GM19238 (cell line): ENCODE measurements around the gene GCKR.
A peak's percentile ranks its signal among the peaks of the same experiment; 100 is the strongest.

ENCODE experiments used
- DNase-seq: peaks from one replicate; pipeline ENCODE4 v3.0.0; 2011; ENCODE audit warnings: low spot score; ENCODE audit not compliant: insufficient read length

The GCKR gene, protein sequence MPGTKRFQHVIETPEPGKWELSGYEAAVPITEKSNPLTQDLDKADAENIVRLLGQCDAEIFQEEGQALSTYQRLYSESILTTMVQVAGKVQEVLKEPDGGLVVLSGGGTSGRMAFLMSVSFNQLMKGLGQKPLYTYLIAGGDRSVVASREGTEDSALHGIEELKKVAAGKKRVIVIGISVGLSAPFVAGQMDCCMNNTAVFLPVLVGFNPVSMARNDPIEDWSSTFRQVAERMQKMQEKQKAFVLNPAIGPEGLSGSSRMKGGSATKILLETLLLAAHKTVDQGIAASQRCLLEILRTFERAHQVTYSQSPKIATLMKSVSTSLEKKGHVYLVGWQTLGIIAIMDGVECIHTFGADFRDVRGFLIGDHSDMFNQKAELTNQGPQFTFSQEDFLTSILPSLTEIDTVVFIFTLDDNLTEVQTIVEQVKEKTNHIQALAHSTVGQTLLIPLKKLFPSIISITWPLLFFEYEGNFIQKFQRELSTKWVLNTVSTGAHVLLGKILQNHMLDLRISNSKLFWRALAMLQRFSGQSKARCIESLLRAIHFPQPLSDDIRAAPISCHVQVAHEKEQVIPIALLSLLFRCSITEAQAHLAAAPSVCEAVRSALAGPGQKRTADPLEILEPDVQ

DNA sequence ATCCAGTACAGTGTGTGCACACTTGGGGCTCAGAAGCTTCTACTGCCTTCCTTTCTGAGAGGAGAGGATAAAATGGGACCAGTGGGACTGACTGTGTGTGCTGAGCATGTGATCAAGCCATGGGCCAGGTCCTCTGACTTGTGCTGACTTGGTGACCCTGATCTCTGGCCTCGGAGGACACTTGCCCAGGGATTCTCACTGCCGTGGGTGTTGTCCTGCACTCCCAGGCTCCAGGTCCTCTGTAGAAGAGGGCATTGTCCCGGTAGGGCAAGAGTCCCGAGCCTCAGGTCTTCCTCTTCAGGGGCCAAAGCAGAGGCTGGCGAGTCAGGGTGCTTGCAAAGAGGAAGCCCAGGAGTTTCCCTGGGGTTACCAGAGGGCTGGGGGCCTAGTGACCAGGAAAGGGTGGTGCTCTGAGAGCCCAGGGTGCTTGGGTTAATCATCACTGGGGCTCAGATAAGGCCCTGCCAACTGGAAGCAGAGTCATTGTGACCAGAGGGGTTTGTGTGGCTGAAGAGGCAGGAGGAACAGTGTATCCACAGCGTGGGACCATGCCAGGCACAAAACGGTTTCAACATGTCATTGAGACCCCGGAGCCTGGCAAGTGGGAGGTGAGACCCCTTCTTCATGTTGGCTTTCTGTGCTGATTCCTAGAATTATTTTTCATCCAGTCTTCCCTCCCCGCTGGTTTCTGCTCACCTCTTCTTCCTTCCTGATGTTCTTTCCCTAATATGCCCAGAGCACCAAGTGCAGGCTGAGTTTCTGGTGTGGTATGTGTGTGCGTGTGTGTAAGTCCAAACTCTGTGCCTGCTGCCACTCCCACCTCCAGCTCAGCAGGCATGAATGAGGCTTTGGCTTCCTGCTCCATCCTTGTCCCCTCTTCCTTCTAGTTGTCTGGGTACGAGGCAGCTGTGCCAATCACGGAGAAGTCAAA, at the start of gene GCKR:
TSS of gene GCKR (plus strand) at position 483 of the 931 bp plus-strand sequence. CDS start at position 549, 66 bp downstream.
- no peak for DNase-seq

DNA sequence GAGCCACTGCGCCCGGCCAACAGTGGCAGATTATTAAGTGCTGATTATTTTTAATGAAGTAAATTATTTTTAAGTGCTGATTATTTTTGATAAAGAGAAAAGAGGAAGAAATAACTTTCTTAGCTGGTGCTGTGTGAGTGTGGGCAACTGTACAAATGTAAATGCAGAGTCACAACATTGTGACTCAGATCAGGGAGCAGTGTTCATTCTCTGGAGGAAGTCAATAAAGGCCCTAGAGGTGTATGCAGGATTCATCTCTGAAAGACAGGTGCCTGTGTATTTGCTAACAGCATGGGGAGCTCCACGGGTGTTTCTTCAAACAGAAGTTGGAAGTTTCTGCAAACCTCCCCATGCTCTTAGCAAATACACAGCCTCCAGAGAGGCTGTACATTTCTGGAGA, 48.3 kb upstream of the GCKR start:
- no peak for DNase-seq

DNA sequence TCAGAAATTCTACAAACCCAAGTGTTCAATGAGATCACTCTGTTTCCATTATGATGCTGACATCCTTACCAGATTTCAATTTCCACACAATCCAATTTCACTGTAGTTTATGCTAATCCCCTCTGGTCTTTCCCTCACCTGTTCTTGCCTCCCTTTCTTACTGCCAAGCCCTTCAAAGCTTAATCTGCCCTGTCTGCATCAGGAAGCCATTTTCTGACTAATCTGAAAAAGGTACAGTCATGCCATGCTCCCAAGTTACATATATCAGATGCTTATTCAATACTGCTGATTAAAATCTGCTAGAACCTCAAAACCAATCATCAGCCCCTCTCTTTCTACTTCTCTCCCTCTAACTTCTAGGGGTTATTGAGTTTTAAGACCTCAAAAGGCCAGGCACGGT, 45.5 kb upstream of the GCKR start:
- DNase-seq, result no peak

DNA sequence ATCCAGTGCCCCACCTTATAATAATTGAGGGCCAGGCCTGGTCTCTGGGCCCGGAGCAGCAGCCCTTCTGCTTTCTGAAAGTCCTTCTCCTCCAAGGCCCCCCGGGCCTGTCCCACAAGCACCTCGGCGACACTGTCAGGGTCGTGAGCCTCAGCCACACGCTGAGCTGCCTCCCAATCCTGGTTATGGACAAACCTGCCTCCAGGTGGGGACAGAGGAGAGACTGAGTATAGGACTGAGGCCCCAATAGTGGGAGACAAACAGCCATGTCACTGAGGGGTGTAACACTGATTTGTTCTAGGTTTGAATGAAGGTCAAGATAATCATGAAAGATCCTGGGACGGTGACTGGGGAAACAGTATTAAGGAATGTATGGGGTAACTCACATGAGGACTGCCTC, 42.7 kb upstream of the GCKR start:
- DNase-seq, result no peak

DNA sequence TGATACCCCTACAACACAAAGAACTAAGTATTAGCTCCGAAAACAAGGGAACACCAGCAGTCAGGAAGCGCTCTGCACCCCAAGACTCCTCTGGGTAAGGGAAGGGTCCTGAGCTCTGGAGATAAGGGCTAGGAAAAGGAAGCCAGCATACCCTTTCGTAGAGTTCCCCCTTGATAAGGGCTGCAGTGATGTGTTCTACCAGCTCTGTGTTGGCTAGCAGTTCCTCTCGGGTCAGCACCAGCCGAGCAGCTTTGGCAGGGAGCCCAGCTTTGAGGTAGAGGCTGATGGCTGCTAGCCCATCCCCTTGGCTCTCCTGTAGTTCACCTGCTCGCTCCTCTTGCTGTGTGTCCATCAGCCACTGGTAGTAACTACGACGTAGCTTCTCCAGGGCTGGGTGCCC, 35.5 kb upstream of the GCKR start:
- DNase-seq, result no peak

DNA sequence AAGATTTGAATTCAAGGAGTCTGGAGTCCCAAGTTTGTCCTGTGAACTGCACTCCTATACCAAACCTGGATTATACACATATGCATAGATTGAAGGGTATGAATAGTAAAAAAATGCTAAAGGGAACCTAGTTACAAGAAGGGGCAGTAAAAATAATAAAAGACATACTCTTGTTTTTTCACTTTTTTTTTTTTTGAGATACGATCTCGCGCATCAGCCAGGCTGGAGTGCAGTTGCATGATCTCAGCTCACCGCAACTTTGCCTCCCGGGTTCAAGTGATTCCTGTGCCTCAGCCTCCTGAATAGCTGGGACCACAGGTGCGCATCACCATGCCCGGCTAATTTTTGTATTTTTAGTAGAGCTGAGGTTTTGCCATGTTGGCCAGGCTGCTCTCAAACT, 32.2 kb upstream of the GCKR start:
- no peak for DNase-seq

DNA sequence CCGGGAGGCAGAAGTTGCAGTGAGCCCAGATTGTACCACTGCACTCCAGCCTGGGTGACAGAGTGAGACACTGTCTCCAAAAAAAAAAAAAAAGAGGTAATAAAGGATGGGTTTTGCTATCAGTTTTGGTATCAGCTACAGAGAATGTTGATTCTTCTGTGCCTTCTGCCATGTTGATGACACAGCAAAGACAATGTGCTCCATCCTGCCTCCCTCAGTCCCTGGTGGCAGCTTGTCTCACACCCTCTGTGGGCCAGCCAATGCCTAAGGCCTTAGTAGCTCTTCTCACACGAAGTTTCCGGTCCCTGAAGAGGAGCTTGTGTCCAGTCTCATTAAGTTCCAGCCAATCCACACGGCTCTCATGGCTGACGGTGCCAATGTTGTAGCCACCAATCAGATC, 24.7 kb upstream of the GCKR start:
- DNase-seq, result no peak

DNA sequence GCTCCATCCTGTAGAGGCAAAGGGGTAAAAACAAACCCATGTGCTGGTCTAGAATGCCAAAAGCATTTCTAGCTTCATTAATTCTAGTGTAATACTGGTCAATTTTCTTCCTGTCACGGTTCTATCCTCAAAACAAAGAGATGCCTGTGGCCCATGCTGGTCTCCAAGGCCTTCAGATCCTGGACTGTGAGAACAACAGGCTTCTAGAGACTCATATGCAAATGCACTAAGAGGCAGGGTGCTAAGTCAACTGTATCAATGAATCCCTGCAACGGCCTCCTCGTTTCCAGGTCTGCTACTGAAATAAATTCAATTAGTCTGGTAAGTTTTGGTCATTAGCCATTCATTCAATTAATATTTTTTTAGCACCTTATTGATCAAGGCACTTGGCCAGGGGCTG, 11.1 kb upstream of the GCKR start:
- DNase-seq, result no peak

DNA sequence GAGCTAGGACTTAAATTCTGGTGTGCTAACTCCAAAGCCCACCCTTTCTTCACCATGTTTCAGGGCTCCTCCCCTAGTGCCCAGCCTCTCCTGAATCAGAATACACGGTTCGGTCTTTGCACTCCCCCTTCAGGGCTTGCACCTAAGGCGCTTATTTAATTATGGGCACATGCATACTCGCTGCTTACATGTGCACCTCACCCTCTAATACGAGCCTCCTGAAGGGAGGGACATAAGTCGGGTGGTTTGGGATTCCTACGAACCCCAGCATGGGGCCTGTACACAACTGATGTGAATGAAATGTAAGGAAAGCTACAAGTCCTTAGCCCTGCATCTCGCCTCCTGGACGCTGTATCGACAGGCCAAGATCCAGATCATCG, 7.5 kb upstream of the GCKR start:
- no peak for DNase-seq

DNA sequence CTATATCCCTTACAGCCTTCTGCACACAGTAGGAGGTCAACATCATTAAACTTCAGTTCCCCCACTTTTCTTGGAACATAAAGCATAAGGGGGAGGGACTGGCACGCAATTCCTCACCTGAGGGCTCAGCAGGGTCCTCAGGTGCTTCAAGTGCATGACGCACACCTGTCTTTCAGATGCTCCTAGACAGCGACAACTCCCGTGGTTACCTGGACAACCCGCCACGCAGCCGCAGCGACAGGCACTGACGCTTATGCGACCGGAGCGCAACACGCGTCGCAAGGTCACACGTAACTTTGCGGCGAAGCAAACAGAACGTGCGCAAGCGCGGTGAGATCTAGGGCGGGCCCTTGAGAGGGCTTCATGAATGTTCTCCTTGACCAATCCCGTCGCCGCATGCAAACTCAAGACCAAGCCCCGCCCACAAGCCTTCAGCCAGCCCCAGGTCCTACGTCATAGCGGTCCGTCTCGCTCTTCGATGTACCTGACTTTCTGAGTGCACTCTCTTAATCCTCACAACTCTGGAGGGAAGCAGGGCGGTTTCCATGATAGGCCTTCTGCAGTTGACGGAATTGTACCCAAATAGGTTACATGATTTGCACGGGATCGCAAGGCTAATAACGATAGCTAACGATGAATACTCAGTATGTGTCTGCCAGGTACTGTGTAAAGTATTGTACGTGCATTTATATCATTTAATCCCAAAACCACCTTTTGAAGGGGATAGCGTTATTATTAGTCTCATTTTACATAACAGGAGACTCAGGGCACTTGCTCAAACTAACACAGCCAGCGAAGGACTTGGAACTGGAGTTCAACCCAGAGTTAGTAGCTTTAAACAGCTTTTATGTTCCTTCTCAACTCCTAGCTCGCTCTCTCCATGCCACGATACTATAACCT, 6.9 kb upstream of the GCKR start, which contains the start of gene IFT172:
TSS of gene IFT172 (minus strand) at position 246 of the 900 bp plus-strand sequence. CDS start at position 156, 90 bp downstream.
- DNase-seq, result peak; percentile 91

DNA sequence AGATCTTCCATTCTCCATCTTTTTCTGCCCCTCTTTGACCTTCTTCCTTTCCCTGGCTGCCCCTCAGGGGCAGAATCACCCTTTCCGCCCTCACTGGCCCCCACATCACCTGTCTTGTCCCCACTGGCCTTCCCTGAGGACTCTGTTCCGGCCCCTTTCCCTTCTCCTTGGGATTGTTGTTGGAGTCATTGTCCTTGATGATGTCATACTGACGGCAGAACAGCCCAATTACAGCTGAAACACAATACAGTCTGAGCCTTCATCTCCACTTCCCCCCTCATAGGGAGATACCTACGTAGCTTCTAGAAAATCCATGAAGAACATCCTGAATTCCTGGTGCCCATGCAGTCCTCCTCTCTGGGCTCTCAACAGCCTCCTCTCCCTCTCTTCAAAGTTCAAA, 4.1 kb upstream of the GCKR start:
- no peak for DNase-seq

DNA sequence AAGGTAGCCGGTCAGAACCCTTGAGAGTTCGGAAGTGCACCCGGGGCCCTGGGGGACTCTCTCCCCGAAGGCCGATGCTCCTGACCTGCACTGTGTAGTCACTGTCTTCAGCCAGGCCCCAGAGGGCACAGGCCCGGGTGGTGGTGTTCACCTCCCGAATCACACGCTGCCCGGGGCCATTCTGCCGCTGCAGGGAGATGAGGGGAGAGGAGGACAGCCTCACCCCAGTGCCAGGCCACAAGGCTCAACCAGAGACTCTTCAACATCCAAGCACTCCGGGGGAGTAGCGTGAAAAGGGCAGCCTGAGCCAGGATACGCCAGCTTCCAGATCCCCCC, 2.7 kb upstream of the GCKR start:
- DNase-seq, result no peak

DNA sequence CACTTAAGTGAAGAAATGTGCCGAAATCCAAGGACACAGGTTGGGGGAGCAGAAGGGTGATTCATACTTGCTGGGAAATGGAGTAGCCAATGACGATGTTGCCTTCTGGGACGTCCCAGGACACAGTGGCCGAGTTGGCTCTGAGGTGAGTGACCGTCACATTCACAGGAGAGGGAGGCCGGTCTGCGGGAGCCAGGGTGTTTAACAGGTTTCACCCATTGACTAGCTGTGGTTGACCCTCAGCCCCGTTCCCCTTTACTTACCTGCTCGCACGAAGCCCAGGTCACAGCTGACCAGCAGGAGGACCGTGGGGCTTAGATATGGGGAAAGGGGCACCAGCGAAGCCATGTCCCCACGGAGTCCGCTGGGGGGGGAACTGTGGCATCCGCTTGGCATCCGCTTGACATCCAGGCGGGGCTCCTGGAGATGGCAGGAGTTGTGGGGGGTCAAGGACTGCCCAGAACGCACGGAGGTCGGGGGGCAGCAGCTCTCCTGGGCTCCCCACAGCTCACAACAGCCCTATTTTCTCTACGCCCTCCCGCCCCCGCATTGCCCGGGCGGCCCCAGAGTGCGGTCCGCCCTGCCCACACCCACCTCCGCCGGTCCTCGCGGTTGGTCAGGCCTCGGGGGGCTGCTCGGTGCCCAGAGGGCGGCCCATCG, 2.2 kb upstream of the GCKR start:
- DNase-seq, result no peak

DNA sequence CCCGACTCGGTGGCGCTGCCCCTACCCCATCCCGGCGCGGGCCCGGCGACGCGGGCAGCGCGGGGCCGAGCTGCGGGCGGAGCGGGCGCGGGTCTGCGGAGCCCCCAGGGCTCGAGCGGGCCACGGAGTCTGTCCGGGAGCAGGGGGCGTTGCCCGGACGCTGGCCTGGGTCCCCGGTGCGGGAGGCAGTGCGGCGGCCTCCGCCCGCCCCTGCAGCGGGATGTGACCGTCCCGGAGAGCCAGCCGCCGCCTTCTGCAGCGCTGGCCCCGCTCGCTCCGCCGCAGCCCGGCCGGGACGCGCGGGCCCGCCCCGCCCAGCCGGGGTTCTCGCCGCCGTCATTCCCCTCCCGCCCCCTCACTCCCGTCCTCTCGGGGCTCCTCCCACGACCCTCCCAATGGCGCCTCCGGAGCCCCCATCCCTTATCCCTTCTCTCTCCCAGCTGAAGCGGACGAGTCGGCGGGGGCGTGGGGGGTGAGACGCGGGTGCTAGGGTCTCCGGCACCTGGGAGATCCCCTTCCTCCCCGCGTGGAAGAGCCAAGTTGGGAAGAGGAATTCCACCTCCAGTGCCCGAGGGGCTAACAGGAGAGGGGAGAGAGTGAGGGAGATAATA, 1.6 kb upstream of the GCKR start, which contains the start of gene FNDC4:
TSS of gene FNDC4 (minus strand) at position 257 of the 611 bp plus-strand sequence. CDS start 521 bp downstream, outside the sequence.
- no peak for DNase-seq

DNA sequence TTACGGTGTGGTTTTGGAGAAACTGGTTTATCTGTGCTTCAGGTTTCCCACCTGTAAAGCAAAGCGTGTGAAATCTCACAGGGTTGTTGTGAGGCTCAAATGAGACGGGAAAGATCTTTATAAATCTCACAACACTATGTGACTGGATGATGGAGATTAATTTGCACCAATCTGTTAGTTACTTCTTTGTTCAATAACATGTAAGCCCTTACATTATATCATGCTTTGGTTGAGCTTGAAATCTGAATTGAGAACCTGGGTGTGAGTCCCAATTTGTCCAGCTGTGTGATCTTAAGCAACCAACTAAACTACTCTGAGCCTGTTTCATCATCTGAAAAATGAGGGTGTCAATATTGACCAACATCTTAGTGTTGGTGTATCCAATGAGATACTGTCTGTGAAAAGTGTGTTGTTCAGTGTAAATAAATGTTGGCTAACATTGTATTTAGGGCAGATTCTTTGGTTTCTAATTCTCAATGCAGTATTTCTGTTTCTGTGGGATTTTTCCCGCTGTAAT, 741 bp upstream of the GCKR start:
- no peak for DNase-seq

DNA sequence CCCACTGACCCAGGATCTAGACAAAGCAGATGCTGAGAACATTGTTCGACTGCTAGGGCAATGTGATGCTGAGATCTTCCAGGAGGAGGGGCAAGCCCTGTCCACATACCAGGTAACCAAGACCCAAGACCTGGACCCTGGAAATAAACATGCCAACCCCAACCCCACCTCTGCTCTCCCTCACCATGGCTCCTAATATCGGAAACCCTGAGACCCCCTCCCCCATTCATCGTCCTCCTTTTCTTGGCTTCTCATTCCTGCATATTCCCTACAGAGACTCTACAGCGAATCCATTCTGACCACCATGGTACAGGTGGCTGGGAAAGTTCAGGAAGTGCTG, 619 bp downstream of the GCKR start:
- DNase-seq, result no peak

DNA sequence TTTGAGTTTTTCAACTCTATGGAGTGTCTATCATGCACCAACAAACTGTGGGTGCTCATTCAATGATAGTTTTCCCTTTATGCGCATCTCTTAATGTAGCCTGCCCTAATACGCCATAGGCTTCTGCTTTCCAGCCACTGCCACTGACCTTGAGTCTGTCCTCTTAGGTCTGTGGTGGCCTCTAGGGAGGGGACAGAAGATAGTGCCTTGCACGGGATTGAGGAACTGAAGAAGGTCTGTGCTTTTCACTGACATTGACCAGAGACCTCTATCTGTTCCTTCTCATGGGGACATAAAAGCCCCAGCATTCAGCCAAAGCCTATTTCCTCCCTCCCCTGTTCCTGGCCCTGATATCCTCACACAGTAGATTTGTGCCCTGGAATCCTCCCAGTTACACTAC, 2.3 kb downstream of the GCKR start:
- no peak for DNase-seq

DNA sequence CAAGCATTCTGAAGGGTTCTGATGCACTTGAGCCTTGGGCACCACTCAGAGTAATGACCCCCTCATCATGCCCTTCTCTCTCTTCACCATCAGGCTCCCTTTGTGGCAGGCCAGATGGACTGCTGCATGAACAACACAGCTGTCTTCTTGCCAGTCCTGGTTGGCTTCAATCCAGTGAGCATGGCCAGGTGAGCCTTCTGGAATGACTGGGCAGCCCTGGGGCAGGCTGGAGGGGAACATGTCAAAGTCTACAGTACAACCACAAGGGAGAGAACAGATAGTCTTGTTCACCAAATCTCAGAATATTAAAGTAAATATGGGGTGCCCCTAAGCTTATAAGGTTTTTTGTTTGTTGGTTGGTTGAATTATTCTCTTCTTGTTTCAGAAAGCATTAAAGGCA, 4.4 kb downstream of the GCKR start:
- DNase-seq, result no peak

DNA sequence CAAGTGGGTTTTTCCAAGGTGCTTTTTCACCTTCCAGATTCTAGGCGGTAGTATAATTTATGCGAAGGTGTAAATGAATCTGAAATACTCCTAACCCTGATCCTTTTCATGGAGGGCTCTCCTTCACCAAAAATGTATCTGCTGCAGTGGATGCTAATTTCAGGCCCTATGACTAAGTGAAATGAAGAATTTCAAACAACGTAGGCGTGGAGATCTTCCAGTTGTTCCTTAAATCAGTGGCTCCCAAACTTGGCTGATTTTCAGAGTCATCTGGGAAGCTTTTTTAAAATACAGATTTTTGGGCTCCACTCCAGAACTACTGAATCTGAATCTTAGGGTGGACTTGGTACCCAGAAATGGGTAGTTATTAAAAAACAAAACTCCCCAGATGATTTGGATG, 5.5 kb downstream of the GCKR start:
- no peak for DNase-seq

DNA sequence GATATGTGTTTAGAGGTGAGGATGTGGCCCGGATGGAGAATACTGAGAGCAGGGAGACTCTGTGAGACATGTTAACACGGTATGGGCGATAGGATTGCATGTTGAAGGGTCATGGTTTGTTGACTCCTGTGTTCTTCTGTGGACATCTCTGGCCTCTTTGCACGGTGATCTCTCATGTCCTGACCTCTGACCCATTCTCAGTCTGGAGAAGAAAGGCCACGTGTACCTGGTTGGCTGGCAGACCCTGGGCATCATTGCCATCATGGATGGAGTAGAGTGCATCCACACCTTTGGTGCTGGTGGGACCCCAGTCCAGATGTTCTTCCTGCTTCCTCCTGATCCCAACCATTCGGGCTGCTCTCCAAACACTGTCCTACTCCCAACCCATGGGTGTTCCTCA, 9.9 kb downstream of the GCKR start:
- DNase-seq, result no peak
